ENCODE data around the gene RASSF4.

Gene RASSF4

DNA sequence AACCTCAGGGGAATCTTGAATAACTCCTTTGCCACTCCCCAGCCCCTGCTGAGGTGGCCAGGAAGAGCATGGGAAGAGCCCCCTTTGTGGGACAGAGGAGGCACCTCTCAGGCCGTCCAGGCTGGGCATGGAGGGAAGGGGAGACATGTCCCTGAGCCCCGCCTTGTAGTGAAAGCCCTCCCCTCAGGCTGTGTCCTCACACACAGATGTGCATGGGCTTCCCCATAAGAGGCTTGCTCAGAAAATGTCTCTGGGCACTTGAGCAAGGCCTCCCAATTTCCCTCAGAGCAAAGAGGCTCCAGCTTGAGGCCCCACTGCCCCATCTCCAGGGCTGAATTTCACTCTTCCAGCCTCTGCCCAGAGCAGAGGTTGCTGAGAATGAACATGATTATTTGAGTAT lies 44.7 kb upstream of the RASSF4 start:
- in situ Hi-C loops (cut with MboI; ENCODE audit: low sequenced_read_pairs, unreplicated experiment), result no loop called here
- DNase-seq (ENCODE audit: low spot score), result no peak
- TF ChIP-seq, protein P1, sequence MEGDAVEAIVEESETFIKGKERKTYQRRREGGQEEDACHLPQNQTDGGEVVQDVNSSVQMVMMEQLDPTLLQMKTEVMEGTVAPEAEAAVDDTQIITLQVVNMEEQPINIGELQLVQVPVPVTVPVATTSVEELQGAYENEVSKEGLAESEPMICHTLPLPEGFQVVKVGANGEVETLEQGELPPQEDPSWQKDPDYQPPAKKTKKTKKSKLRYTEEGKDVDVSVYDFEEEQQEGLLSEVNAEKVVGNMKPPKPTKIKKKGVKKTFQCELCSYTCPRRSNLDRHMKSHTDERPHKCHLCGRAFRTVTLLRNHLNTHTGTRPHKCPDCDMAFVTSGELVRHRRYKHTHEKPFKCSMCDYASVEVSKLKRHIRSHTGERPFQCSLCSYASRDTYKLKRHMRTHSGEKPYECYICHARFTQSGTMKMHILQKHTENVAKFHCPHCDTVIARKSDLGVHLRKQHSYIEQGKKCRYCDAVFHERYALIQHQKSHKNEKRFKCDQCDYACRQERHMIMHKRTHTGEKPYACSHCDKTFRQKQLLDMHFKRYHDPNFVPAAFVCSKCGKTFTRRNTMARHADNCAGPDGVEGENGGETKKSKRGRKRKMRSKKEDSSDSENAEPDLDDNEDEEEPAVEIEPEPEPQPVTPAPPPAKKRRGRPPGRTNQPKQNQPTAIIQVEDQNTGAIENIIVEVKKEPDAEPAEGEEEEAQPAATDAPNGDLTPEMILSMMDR (IDR thresholded peaks at IDR 0.05; ENCODE audit: borderline replicate concordance, control extremely low read depth, extremely low read depth, insufficient read depth, missing control alignments), result no peak

DNA sequence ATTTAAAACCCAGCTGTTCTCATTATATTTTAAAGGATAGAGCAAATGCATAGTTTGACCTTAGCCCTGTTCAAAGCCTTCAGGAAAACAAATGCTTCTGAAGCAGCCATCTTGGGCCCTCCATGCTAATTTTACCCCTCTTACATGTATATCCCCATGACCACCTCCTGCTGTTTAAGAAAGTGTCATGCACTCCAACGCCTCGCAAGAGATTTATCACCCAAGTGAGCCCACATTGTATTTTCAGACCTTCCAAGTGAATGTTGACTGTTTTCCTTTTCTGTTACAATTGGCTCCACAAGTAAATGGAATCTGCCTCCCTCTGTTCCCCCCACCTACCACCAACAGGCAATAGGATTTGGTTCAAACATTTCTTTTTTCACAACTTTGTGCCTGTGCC lies 43.2 kb upstream of the RASSF4 start:
- DNase-seq (ENCODE audit: low spot score), result no peak
- TF ChIP-seq, protein P1 (IDR thresholded peaks at IDR 0.05; ENCODE audit: borderline replicate concordance, control extremely low read depth, extremely low read depth, insufficient read depth, missing control alignments), result no peak
- in situ Hi-C loops (cut with MboI; ENCODE audit: low sequenced_read_pairs, unreplicated experiment), result no loop called here

DNA sequence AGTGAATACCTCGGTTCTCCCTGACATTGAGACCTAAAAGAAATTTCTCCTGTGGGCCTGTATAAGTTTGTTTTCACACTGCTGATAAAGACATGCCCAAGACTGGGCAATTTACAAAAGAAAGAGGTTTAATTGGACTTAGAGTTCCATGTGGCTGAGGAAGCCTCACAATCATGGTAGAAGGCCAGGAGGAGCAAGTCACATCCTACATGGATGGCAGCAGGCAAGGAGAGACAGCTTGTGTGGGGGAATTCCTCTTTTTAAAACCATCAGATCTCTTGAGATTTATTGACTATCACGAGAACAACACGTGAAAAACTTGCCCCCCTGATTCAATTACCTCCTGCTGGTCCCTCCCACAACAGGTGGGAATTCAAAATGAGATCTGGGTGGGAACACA lies 41.8 kb upstream of the RASSF4 start:
- in situ Hi-C loops (cut with MboI; ENCODE audit: low sequenced_read_pairs, unreplicated experiment), result no loop called here
- DNase-seq (ENCODE audit: low spot score), result no peak
- TF ChIP-seq, protein P1 (IDR thresholded peaks at IDR 0.05; ENCODE audit: borderline replicate concordance, control extremely low read depth, extremely low read depth, insufficient read depth, missing control alignments), result no peak

DNA sequence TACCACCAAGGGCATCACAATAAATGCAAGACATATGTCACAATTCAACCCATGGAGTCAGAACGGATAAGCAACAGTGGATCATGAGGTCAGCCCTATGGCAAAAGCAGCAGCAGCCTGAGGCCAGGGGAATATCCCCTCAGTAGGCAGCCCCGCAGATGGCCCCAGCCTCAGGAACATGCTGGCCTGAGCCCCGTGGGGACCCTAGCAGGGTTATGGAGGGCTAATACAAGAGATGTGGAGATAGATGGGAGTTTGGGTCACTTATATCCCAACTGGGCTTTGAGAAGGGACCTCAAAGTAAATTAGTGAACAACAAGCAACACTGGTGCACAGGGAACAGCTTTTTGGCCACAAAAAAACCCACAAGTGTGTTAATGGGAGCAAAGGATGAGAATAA lies 39.4 kb upstream of the RASSF4 start:
- TF ChIP-seq, protein P1 (IDR thresholded peaks at IDR 0.05; ENCODE audit: borderline replicate concordance, control extremely low read depth, extremely low read depth, insufficient read depth, missing control alignments), result no peak
- DNase-seq (ENCODE audit: low spot score), result no peak
- in situ Hi-C loops (cut with MboI; ENCODE audit: low sequenced_read_pairs, unreplicated experiment), result loop anchor here (10.0 kb wide), 1 partner anchor 55 kb away; the partner anchor contains the start of gene DEPP1

DNA sequence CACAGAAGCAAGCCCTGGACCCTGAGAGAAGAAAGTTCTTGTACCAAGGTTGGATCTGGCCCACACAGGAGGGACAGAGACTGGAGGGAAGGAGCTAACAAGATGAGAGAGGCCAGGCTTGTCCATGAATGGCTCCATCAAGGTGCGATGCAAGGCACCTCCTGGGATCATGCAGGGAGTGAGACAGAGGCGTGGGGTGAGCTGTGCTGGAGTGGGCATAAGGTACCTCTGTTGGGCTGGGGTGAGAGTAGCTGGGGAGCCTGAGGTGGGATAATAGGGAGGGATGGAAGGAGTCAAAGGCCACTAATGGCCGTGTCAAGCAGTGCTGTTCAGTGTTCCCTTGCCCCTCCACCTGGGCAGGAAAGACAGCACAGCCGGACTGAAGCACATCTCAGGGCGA lies 38.5 kb upstream of the RASSF4 start:
- no peak for DNase-seq (ENCODE audit: low spot score)
- TF ChIP-seq, protein P1 (IDR thresholded peaks at IDR 0.05; ENCODE audit: borderline replicate concordance, control extremely low read depth, extremely low read depth, insufficient read depth, missing control alignments), result no peak
- in situ Hi-C loops (cut with MboI; ENCODE audit: low sequenced_read_pairs, unreplicated experiment), result loop anchor here (10.0 kb wide), 1 partner anchor 54 kb away; the partner anchor contains the start of gene DEPP1

DNA sequence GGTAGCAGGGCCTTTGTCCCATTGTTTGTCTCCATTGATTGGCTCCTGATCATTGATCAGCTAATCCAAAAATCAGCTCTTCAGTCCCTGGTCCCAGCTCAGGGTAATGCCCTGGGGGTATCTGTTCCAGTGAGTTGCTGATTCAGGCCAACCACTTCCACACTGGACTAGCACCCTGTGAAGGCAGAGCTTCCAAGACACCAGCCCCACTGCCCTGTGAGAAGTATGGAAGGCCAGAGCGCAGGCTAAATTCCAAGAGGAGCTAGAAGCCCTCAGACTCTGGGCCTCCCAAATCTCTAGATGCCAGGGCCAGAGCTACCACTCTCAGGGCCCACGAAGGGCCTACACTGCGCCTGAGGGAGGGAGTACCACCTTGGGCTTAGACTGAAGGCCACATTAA lies 38.1 kb upstream of the RASSF4 start:
- DNase-seq (ENCODE audit: low spot score), result no peak
- TF ChIP-seq, protein P1 (IDR thresholded peaks at IDR 0.05; ENCODE audit: borderline replicate concordance, control extremely low read depth, extremely low read depth, insufficient read depth, missing control alignments), result no peak
- in situ Hi-C loops (cut with MboI; ENCODE audit: low sequenced_read_pairs, unreplicated experiment), result loop anchor here (10.0 kb wide), 1 partner anchor 53 kb away; the partner anchor contains the start of gene DEPP1

All from GM13976 (cell line).